Activated CD4-positive, alpha-beta memory T cell treated with anti-CD3 and anti-CD28 coated beads, Interleukin-2, amount 10 ng/mL, durations not matched to agents 7 days and 5 days (primary cell): ENCODE measurements around the gene ANKRD9. TPM values are rescaled to one million over a fixed set of nuclear protein-coding genes. Genes with fewer than 3 reads are reported as not detected.
A peak's percentile ranks its signal among the peaks of the same experiment; 100 is the strongest.
"Not testable (repeated sequence)": the region's sequence is repeated elsewhere in the genome, so short reads cannot be mapped to it uniquely, and the experiment has no call there.

Experiments
- CTCF ChIA-PET: fragments of 350-600 bp; sonication (Branson Sonifier 250); formaldehyde crosslinking; loops from one replicate; lab custom pipeline; 2021; ENCODE audit warnings: antibody characterized with exemption, inconsistent platforms; lab: Charles Lee
- POLR2A ChIA-PET: fragments of 350-600 bp; sonication (Branson Sonifier 250); formaldehyde crosslinking; loops from one replicate; lab custom pipeline; 2021; ENCODE audit warnings: antibody characterized with exemption; lab: Charles Lee
- DNase-seq: peaks from one replicate; pipeline ENCODE4 v3.0.0-alpha.2; 2020
- H3K27ac Mint-ChIP-seq: one replicate; pipeline ENCODE4 v1.8.0; 2021; ENCODE audit warnings: mild to moderate bottlenecking, mixed read lengths
- H3K27me3 Mint-ChIP-seq: one replicate; pipeline ENCODE4 v1.8.0; 2021; ENCODE audit warnings: mixed read lengths
- H3K36me3 Mint-ChIP-seq: one replicate; pipeline ENCODE4 v1.8.0; 2021; ENCODE audit warnings: low read depth, mixed read lengths
- H3K4me1 Mint-ChIP-seq: one replicate; pipeline ENCODE4 v1.8.0; 2021; ENCODE audit warnings: mixed read lengths
- H3K4me3 Mint-ChIP-seq: one replicate; pipeline ENCODE4 v1.8.0; 2021; ENCODE audit warnings: mild to moderate bottlenecking, mixed read lengths
- H3K9me3 Mint-ChIP-seq: one replicate; pipeline ENCODE4 v1.8.0; 2021; ENCODE audit warnings: mixed read lengths
- total RNA-seq, 2 experiments: library from RNA; stranded (reverse); gene quantifications; one replicate each; pipeline ENCODE4 v1.2.3, GENCODE V29; 2021

Gene ANKRD9
- total RNA-seq, 2 experiments from 2014 or later = 11.2 to 12.3 TPM

- no peak overlapping the region for H3K27ac Mint-ChIP-seq
- no peak for DNase-seq
- peak overlapping the region; percentile 17 for H3K4me3 Mint-ChIP-seq
- H3K36me3 Mint-ChIP-seq = no peaks in the 10 kb centered on the region
- H3K4me1 Mint-ChIP-seq = peaks cover 10% of the 10 kb centered on the region
- ChIA-PET POLR2A (interaction anchor here (0.6 to 1.0 kb wide), 3 partner anchors 12 to 94 kb away, joined by 3 read pairs; no protein-coding TSS in a partner anchor), CTCF (no interaction called here)
- peaks cover 42% of the 10 kb centered on the region for H3K27me3 Mint-ChIP-seq
- H3K9me3 Mint-ChIP-seq = no peaks in the 10 kb centered on the region
Measured at GRCh38 chr14:102544046-102544746, 34.6 kb upstream of the ANKRD9 start.

- H3K36me3 Mint-ChIP-seq = no peaks in the 10 kb centered on the region
- CTCF ChIA-PET = interaction anchor here (1.9 kb wide), 1 partner anchor 17 kb away, joined by 6 read pairs; no protein-coding TSS in a partner anchor
- no peak for DNase-seq
- H3K27me3 Mint-ChIP-seq = peaks cover 26% of the 10 kb centered on the region
- no peak overlapping the region for H3K4me3 Mint-ChIP-seq
- H3K9me3 Mint-ChIP-seq = no peaks in the 10 kb centered on the region
- no peak overlapping the region for H3K27ac Mint-ChIP-seq
- peaks cover 10% of the 10 kb centered on the region for H3K4me1 Mint-ChIP-seq
- POLR2A ChIA-PET = no interaction called here
Measured at GRCh38 chr14:102541771-102542170, 32.2 kb upstream of the ANKRD9 start.

- Mint-ChIP-seq H3K4me1 (peaks cover 10% of the 10 kb centered on the region), H3K27me3 (peaks cover 24% of the 10 kb centered on the region)
- H3K36me3 Mint-ChIP-seq, POLR2A ChIA-PET, DNase-seq, H3K9me3 Mint-ChIP-seq, H3K4me3 Mint-ChIP-seq, H3K27ac Mint-ChIP-seq: not testable (repeated sequence)
- CTCF ChIA-PET = interaction anchor here (1.9 kb wide), 1 partner anchor 16 kb away, joined by 6 read pairs; no protein-coding TSS in a partner anchor
Measured at GRCh38 chr14:102541029-102541491, 31.5 kb upstream of the ANKRD9 start.

DNA sequence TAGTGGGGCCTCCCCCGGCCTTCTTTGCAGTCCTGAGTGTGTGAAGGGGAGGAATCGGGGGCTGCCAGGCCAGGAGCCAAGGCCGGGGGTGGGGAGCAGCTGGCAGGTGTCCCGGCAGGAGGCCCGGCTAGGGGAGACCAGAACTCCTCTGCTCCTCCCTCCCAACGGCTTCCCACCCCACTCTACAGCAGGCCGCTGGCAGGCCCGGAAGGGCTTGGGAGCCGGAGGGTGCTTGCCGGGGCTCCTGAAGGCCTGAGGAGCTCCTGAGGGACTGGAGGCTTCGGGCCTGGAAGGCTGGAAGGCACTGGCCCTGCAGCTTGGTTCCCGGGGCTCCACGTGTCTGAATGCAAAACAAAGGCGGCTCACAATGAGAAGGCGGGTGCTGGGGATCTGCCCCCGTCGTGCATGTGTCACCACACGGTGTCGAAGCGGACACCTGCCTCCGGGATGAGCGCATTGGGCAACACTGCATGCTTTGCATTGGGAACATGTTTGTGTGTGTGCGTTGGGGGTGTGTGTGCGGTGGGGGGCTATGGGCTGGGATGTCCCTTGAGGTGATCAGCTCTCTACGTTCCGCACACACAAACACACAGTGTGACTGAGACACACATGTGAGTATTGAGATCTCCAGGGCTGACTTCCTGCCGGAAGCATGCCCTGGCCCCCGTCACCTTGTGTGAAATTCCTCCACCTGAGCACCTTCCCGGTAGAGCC is 30.9 kb upstream of the ANKRD9 start:
- CTCF ChIA-PET = interaction anchor here (1.9 kb wide), 1 partner anchor 16 kb away, joined by 6 read pairs; no protein-coding TSS in a partner anchor
- no peak overlapping the region for H3K27ac Mint-ChIP-seq
- DNase-seq = no peak
- H3K4me1 Mint-ChIP-seq = peaks cover 10% of the 10 kb centered on the region
- H3K36me3 Mint-ChIP-seq = no peaks in the 10 kb centered on the region
- POLR2A ChIA-PET = no interaction called here
- peaks cover 18% of the 10 kb centered on the region for H3K27me3 Mint-ChIP-seq
- no peaks in the 10 kb centered on the region for H3K9me3 Mint-ChIP-seq
- no peak overlapping the region for H3K4me3 Mint-ChIP-seq

- ChIA-PET CTCF (no interaction called here), POLR2A (no interaction called here)
- DNase-seq = no peak
- H3K36me3 Mint-ChIP-seq = no peaks in the 10 kb centered on the region
- no peak overlapping the region for H3K4me3 Mint-ChIP-seq
- peaks cover 6% of the 10 kb centered on the region for H3K4me1 Mint-ChIP-seq
- peaks cover 14% of the 10 kb centered on the region for H3K27me3 Mint-ChIP-seq
- H3K27ac Mint-ChIP-seq = no peak overlapping the region
- no peaks in the 10 kb centered on the region for H3K9me3 Mint-ChIP-seq
Measured at GRCh38 chr14:102539544-102540314, 30.2 kb upstream of the ANKRD9 start.

DNA sequence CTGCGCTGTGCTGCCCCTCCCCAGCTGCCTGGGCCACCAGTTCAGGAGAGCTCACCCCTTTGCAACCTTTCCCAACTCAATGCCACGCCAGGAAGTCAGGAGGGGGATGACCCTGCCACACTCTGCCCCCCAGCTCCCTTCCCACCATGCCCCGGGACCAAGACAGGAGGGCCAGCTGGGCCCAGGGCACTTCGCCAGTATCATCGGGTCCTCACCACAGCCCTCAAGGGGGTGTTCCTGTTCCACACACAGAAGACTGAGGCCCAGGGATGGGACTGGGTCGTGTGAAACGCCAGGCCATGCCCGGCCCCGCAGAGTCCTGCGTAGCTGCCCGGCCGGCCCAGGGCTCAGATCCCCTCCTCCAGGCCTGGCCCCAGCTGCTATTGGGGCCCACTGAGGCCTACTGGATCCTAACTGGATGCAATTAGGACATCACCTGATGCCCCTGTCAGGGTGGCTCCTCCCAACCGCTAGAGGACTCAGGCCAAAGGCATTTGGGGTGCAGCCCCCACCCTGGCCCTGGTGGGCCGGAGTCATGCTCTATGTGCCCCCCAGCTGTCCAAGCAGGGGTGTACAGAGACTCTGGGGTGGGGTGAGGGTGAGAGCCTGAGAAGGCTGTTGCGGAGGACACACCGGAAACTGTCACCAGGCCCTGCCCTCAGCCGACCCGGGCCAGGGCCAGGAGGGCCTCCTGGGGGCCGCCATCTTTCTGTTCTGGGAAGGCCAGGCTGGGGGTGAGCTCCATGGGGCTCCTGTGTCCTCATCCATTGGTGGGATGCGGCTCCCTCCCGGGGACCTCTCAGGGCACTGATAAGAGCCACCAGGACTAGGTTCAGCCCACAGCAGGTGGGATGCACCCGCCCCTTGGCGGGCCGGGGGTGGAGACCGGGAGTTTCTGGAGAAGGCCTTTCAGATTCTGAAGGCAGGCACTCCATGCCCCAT is 29.3 kb upstream of the ANKRD9 start:
- Mint-ChIP-seq H3K4me3 (no peak overlapping the region), H3K27me3 (peaks cover 10% of the 10 kb centered on the region), H3K9me3 (no peaks in the 10 kb centered on the region), H3K36me3 (no peaks in the 10 kb centered on the region), H3K4me1 (peaks cover 3% of the 10 kb centered on the region), H3K27ac (no peak overlapping the region)
- ChIA-PET CTCF (no interaction called here), POLR2A (interaction anchor here (0.6 kb wide), 1 partner anchor 29 kb away, joined by 3 read pairs; no protein-coding TSS in a partner anchor)
- DNase-seq = no peak

- Mint-ChIP-seq H3K4me3 (no peak overlapping the region), H3K4me1 (peaks cover 2% of the 10 kb centered on the region), H3K9me3 (no peaks in the 10 kb centered on the region), H3K36me3 (no peaks in the 10 kb centered on the region), H3K27ac (no peak overlapping the region), H3K27me3 (peaks cover 5% of the 10 kb centered on the region)
- DNase-seq = no peak
- POLR2A ChIA-PET = interaction anchor here (0.6 kb wide), 1 partner anchor 30 kb away, joined by 3 read pairs; no protein-coding TSS in a partner anchor
- CTCF ChIA-PET = no interaction called here
Measured at GRCh38 chr14:102537981-102538601, 28.5 kb upstream of the ANKRD9 start.

GRCh38 chr14:102532204-102532658 is 22.7 kb upstream of the ANKRD9 start:
- CTCF ChIA-PET = no interaction called here
- no peaks in the 10 kb centered on the region for H3K27me3 Mint-ChIP-seq

DNA sequence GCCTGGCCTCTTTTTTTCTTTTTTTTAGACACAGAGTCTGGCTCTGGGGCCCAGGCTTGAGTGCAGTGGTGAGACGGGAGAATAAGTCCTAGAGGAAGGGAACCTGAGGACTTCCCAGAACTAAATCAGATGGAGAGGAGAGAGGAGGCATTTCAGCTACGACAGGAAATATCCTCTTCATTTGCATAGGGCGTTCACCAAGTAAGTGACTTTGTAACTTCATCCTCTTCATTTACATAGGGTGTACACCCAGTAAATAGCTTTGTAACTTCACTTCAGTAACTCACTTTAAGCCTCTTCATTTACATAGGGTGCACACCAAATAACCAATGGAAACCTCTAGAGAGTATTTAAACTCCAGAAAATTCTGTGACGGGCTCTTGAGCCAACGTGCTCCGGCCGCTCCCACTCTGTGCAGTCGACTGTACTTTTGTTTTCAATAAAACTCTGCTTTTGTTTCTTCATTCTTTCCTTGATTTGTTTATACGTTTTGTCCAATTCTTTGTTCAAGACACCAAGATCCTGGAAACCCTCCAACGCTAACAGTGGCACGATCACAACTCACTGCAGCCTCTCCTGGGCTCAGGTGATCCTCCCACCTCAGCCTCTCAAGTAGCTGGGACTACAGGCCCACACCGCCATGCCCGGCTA is 21.4 kb upstream of the ANKRD9 start:
- Mint-ChIP-seq H3K36me3 (no peaks in the 10 kb centered on the region), H3K27ac (peak overlapping the region; percentile 64), H3K9me3 (no peaks in the 10 kb centered on the region), H3K4me1 (peaks cover 26% of the 10 kb centered on the region), H3K4me3 (no peak overlapping the region), H3K27me3 (no peaks in the 10 kb centered on the region)
- CTCF ChIA-PET = interaction anchor here (1.5 to 1.7 kb wide), 2 partner anchors 21 to 63 kb away, joined by 3 to 6 read pairs; partner anchors contain the start of gene ANKRD9
- no peak for DNase-seq
- POLR2A ChIA-PET = interaction anchor here (1.0 to 1.6 kb wide), 5 partner anchors 12 to 707 kb away, joined by 3 to 6 read pairs (median 3); no protein-coding TSS in a partner anchor

More at GRCh38 chr14:102532204-102532658, 22.7 kb upstream of the ANKRD9 start:
- Mint-ChIP-seq H3K4me1 (peaks cover 20% of the 10 kb centered on the region), H3K4me3 (no peak overlapping the region), H3K36me3 (no peaks in the 10 kb centered on the region), H3K27ac (no peak overlapping the region), H3K9me3 (no peaks in the 10 kb centered on the region)
- no peak for DNase-seq
- POLR2A ChIA-PET = interaction anchor here (0.6 to 0.7 kb wide), 2 partner anchors 11 to 161 kb away, joined by 3 read pairs; no protein-coding TSS in a partner anchor

- ChIA-PET CTCF (interaction anchor here (0.7 to 1.0 kb wide), 2 partner anchors 21 to 66 kb away, joined by 3 to 5 read pairs; no protein-coding TSS in a partner anchor), POLR2A (no interaction called here)
- H3K4me1 Mint-ChIP-seq = peaks cover 47% of the 10 kb centered on the region
Measured at GRCh38 chr14:102528431-102529170, 19.0 kb upstream of the ANKRD9 start.

More at GRCh38 chr14:102528431-102529170, 19.0 kb upstream of the ANKRD9 start:
- no peak for DNase-seq
- no peak overlapping the region for H3K27ac Mint-ChIP-seq
- no peaks in the 10 kb centered on the region for H3K27me3 Mint-ChIP-seq
- H3K9me3 Mint-ChIP-seq = no peaks in the 10 kb centered on the region
- H3K36me3 Mint-ChIP-seq = no peaks in the 10 kb centered on the region
- H3K4me3 Mint-ChIP-seq = no peak overlapping the region
